Adipose tissue (tissue), 3 donors: ENCODE data around the gene BARX2. TPM values are rescaled to one million over a fixed set of nuclear protein-coding genes. Genes with fewer than 3 reads are reported as not detected.

Experiments
- H3K27ac ChIP-seq: one replicate; pipeline ENCODE4 v1.5.1; 2013; ENCODE audit warnings: low read depth, low read length
- WGBS, 3 donors: extraction: QIAGEN DNeasy Blood & Tissue Kit; methylation state at CpG; one replicate each; pipeline ENCODE4 v1.1.7; 2013; 5-methylcytosine and 5-hydroxymethylcytosine counted together
- polyA plus RNA-seq, 3 donors: library from polyadenylated mRNA; stranded (reverse); fragments of 200-250 nt; gene quantifications; one replicate each; pipeline ENCODE4 v1.2.3, GENCODE V29; 2013
- donor health status: healthy with polysubstance abuse.
- donor health status: Bipolar disorder and iron deficiency.
- donor health status: healthy.

The BARX2 gene
- polyA plus RNA-seq, 3 donors = 0.11 to 2.7 (median 0.40) TPM

GRCh38 chr11:129372609-129373488 lies 2.8 kb upstream of the BARX2 start:
- no peak overlapping the region for H3K27ac ChIP-seq
- WGBS, 3 donors = 4 to 15% (median 8%) methylated on average over 69 to 77 of the region's 77 CpGs

- 4 to 11% (median 4%) methylated on average over 22 to 24 of the region's 24 CpGs for WGBS, 3 donors
- H3K27ac ChIP-seq = no peak overlapping the region
Observed at GRCh38 chr11:129373489-129373953, 2.1 kb upstream of the BARX2 start.

DNA sequence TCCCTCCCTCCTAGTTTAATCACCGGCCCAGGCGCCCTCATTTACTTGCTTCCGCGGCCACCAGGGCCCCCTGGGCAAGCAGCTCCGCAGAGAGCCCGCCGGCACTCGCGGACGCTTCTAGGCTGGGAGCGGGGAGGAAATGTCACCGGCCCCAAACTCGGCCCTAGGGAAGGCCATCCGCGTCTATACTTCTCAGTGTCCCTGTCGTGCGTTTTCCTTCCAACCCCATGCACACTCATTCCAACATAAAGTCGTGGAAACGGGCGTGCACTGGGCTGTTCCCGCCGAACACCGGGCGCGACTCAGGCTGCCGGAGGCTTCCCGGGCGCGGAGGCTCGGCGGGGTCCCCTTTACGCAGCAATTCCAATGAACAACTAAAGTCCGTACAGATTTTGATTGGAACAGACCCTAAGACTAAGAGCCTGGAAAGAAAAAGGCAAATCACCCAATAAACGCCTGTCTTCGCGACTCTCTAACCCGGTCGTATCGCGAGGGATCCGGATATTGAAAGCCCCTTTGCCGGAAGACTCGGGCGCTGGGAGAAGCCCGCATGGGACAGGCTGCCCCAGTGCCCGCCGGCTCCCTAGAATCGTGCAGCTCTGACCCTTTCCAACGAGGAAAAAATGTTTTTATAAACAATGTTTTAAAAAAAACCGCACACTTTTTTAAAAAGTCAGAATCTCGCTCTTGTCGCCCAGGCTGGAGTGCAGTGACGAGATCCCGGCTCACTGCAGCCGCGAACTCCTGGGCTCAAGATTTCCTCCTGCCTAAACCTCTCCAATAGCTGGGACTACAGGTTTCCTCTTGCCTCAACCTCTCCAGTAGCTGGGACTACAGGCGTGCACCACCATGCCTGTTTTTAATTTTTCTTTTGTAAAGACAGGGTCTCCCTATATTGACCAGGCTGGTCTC lies 1.3 kb upstream of the BARX2 start:
- WGBS, 3 donors = 4 to 5% (median 4%) methylated on average over 57 of the region's 57 CpGs
- no peak overlapping the region for H3K27ac ChIP-seq

GRCh38 chr11:129374993-129375750 lies 476 bp upstream of the BARX2 start:
- no peak overlapping the region for H3K27ac ChIP-seq
- 2 to 4% (median 3%) methylated on average over 49 to 66 of the region's 66 CpGs for WGBS, 3 donors

DNA sequence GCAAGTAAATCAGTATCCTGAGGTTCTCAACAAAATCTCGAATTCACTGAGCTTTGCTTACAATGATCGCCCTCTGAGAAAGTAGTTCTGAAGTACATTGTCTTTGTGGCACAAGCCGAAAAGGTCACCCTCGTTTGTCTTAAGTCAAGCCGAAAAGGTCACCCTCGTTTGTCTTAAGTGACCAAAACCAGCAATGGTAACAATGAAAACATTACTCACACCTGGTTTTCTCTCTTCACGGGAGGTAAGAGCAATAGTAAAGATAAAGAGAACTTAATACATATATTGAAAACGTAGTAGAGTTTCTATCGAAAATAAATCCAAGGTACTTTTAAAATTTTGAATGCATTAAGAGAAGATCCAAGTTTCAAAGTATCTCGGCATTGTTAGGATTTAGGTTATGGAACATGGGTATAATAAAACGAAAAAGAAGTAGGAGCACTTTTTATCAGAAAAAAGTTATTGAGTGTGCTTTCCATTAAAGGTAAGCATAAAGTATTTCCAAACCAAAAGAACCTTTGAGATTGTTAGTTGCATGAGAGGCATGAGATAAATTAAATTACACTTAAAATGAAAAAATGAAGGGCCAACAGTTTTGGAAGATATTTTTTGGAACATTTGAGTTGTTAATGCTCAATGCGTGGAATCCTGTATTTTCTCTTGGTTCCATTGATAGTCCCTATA lies 1.2 kb downstream of the BARX2 start:
- 56 to 60% (median 57%) methylated on average over 12 of the region's 12 CpGs for WGBS, 3 donors
- no peak overlapping the region for H3K27ac ChIP-seq

DNA sequence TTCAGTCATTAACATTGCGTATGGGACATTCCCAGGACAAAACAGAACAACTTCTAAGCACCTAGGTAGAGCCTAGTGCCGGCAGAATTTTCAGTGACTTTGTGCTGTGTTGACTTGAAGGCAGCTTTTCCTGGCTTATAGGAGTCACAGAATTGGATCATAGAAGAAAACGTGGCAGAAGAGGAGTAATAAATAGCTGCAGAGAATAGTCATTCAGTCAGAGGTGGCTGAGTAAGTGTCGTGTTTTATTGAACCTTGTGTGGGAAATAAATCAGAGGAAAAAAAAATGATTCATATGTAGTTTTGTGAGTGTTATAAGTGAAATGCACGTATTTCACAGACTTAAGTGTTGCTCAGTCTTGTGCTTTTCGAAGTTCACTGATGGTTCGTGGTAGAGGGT lies 2.1 kb downstream of the BARX2 start:
- 75 to 86% (median 80%) methylated on average over 7 of the region's 7 CpGs for WGBS, 3 donors
- no peak overlapping the region for H3K27ac ChIP-seq

- WGBS, 3 donors = 36 to 61% (median 58%) methylated on average over 2 of the region's 2 CpGs
- no peak overlapping the region for H3K27ac ChIP-seq
Observed at GRCh38 chr11:129380413-129380812, 4.8 kb downstream of the BARX2 start.

- no peak overlapping the region for H3K27ac ChIP-seq
- 73 to 84% (median 83%) methylated on average over 7 of the region's 7 CpGs for WGBS, 3 donors
Observed at GRCh38 chr11:129382583-129382982, 6.9 kb downstream of the BARX2 start.

DNA sequence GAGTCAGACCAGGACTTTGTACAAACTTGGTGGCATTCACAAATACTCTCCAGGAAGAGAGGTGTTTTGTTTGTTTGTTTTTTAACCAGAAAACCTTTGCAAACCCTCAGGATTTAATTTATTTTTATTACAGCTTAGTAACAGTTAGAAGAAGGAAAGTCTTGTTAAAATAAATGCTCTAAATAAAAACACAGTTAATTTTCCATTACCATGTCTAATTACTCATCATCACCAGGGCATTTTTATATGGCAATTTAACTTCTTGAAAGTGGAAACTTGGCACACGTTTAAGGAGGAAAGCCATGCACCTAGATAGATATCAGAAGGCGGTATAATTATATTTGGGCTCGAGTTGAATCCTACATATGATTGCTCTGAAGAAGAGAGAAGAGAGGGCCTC lies 7.4 kb downstream of the BARX2 start:
- H3K27ac ChIP-seq = no peak overlapping the region
- 58 to 69% (median 68%) methylated on average over 3 of the region's 3 CpGs for WGBS, 3 donors

DNA sequence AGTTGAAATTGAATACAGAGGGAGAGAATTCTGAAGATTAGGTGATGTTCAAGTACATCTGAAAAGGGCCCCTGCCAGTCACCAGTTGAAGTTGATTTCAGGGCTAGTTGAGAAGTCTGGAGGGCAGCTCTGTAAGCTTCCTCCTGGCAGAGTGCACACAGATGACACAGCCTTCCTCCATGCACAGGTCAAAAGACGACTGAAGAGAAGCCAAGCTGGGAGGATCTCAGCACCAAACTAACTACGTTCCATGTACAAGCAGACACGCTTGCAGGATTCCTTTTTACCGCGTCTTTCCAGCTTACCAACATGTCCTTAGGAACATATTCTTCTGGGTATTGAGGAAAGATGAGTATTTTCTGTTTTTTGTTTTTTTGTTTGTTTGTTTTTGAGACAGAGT lies 7.9 kb downstream of the BARX2 start:
- WGBS, 3 donors = 83 to 93% (median 88%) methylated on average over 5 of the region's 5 CpGs
- H3K27ac ChIP-seq = no peak overlapping the region

- 69 to 73% (median 70%) methylated on average over 3 of the region's 3 CpGs for WGBS, 3 donors
- H3K27ac ChIP-seq = no peak overlapping the region
Observed at GRCh38 chr11:129384415-129384814, 8.8 kb downstream of the BARX2 start.

GRCh38 chr11:129385801-129386200 lies 10.2 kb downstream of the BARX2 start:
- no peak overlapping the region for H3K27ac ChIP-seq
- 75 to 81% (median 77%) methylated on average over 2 of the region's 2 CpGs for WGBS, 3 donors

- 26 to 41% (median 29%) methylated on average over 11 of the region's 11 CpGs for WGBS, 3 donors
Observed at GRCh38 chr11:129386795-129387397, 11.2 kb downstream of the BARX2 start.

GRCh38 chr11:129387434-129387833 lies 11.8 kb downstream of the BARX2 start:
- 43 to 67% (median 62%) methylated on average over 1 of the region's 1 CpG for WGBS, 3 donors
- no peak overlapping the region for H3K27ac ChIP-seq

More at GRCh38 chr11:129386795-129387397, 11.2 kb downstream of the BARX2 start:
- H3K27ac ChIP-seq = no peak overlapping the region

DNA sequence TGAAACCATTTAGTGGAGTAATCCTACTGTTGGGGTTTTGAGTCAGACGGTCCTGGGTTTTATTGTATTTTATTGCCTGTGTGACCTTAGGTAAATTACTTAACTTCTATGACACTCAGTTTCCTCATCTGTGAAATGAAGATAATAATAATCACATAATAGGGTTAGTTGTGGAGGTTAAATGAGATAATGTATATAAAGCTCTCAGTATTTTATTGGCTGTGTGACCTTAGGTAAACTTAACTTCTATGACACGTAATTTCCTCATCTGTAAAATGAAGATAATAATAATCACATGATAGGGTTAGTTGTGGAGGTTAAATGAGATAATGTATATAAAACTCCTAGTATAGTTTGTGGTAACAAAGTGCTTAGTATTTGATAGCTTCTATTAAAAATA lies 13.2 kb downstream of the BARX2 start:
- WGBS, 3 donors = 66 to 83% (median 77%) methylated on average over 2 of the region's 2 CpGs
- no peak overlapping the region for H3K27ac ChIP-seq

GRCh38 chr11:129390303-129390821 lies 14.7 kb downstream of the BARX2 start:
- 83 to 91% (median 88%) methylated on average over 4 of the region's 4 CpGs for WGBS, 3 donors
- no peak overlapping the region for H3K27ac ChIP-seq

DNA sequence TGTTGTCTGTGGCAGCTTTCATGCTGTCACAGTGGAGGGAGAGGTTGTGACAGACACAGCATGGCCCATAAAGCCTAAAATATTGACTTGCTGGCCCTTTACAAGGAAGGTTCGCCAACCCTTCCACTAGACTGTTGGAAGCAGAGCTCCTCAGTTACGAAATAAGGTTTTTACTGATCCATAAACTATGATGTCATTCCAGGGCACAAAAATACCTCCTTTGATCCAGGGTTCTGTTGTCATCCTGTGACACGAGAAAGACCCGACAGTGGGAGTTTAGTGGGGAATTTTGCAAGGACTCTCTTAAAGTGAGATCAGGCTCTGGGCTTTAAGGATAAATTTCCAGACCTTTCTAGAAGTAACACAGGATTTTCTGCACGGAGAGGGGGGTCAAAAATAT lies 15.7 kb downstream of the BARX2 start:
- H3K27ac ChIP-seq = no peak overlapping the region
- 47 to 59% (median 56%) methylated on average over 5 of the region's 5 CpGs for WGBS, 3 donors
